Measurements from ENCODE around the gene PCSK5.

DNA sequence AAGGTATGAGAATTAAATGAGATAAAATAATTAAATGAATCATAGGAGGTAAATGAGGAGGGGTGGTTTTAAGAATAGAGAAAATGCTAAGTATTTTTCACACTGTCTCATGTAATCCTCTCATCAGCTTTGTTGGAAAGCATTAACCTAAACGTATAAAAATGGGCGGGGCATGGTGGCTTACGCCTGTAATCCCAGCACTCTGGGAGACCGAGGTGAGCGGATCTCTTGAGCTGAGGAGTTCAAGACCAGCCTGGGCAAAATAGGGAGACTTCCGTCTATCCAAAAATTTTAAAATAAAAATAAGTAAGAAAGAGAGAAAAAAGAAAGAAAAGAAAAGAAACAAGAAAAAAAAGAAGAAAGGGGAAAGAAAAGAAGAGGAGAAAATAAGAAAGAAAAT is 505.7 kb downstream of the PCSK5 start:
- TF ChIP-seq, protein P1, sequence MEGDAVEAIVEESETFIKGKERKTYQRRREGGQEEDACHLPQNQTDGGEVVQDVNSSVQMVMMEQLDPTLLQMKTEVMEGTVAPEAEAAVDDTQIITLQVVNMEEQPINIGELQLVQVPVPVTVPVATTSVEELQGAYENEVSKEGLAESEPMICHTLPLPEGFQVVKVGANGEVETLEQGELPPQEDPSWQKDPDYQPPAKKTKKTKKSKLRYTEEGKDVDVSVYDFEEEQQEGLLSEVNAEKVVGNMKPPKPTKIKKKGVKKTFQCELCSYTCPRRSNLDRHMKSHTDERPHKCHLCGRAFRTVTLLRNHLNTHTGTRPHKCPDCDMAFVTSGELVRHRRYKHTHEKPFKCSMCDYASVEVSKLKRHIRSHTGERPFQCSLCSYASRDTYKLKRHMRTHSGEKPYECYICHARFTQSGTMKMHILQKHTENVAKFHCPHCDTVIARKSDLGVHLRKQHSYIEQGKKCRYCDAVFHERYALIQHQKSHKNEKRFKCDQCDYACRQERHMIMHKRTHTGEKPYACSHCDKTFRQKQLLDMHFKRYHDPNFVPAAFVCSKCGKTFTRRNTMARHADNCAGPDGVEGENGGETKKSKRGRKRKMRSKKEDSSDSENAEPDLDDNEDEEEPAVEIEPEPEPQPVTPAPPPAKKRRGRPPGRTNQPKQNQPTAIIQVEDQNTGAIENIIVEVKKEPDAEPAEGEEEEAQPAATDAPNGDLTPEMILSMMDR (IDR thresholded peaks at IDR 0.05) = no peak
- TF ChIP-seq POLR2A (IDR thresholded peaks at IDR 0.05) (no peak), EP300 (IDR thresholded peaks at IDR 0.05) (no peak)

Data from stomach (tissue), 4 donors.